ENCODE results near the gene EIF3K.
"Not testable (repeated sequence)": the region's sequence is repeated elsewhere in the genome, so short reads cannot be mapped to it uniquely, and the experiment has no call there.

Gene EIF3K

DNA sequence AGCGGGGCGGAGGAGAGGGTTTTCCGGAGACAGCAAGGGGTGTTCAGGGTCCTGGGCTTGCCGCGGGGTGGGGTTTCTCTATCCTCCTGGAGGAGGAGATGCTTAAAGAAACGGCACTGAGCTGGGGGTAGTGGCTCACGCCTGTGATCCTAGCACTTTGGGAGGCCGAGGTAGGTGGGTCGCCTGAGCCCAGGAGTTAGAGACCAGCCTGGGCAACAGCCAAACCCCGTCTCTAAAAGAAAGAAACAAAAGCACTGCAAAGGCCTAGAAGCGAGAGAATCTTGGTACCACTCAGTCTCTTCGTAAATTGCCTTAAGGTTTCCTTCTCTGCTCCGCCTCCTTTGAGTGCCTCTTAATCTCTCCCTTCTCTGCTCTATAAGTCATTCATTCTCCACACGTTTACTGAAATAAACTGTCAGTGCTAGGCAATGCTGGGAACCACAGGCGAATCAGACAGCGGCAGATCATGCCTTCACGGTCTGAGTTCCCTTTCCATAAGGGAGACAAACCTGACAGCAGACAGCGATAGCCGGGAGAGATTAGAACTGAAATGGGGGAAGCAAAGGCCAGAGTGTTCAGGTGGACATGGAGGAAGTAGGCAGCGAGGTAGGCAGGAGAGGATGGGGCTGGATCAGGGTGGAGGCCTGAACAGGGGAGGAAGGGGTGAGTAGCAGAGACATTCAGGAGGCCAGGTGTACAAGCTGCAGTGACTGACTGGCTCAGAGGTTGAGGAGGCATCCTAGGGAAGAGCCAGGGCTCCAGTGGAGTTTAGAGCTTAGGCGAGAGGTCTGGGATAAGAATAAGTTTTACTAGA is 580 bp downstream of the EIF3K start:
- DNase-seq, result no peak

- no peak for DNase-seq
These were observed 5.8 kb downstream of the EIF3K start for GRCh38 chr19:38624822-38625221.

GRCh38 chr19:38626401-38626800 is 7.4 kb downstream of the EIF3K start:
- DNase-seq, result no peak

- no peak for DNase-seq
These were observed 10.6 kb downstream of the EIF3K start for GRCh38 chr19:38629568-38629967.

GRCh38 chr19:38631301-38631700 is 12.3 kb downstream of the EIF3K start:
- DNase-seq, result not testable (repeated sequence)

- DNase-seq, result not testable (repeated sequence)
These were observed 13.0 kb downstream of the EIF3K start for GRCh38 chr19:38631811-38632475.

GRCh38 chr19:38632476-38633213 is 13.7 kb downstream of the EIF3K start:
- no peak for DNase-seq

DNA sequence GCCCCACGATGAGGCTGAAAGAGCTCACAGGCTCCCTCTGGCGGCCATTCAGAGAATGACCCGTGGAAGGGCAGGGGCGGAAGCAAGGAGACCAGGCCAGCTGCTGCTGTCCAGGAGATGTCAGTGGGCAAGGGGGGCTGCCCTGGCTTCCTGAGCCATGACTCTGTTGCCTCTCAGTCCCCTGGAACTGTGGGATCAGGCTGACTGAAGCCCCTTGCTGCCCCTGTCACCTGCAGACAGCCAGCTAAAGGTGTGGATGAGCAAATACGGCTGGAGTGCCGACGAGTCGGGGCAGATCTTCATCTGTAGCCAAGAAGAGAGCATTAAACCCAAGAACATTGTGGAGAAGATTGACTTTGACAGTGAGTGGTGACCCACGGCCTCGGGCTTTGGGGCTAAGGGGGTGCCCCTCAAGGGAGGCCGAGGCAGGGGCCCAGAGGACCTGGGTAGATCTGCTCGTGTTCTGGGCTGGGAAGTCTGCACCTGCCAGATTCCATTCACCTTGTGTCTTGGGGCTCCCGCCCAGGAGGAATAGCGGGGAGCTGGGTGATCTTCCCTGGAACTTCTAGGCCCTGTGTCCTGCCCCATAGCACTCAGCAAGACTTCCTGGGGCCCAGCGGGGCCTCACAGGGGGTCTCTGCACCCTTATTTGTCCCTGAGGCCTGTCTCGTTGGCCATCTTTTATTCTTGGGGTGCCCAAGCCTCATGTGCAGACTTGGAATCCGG is 15.9 kb downstream of the EIF3K start:
- DNase-seq, result peak; percentile 77

- no peak for DNase-seq
These were observed 16.8 kb downstream of the EIF3K start for GRCh38 chr19:38635483-38636399.

GRCh38 chr19:38638461-38638860 is 19.5 kb downstream of the EIF3K start:
- DNase-seq, result no peak

- DNase-seq, result no peak
These were observed 20.7 kb downstream of the EIF3K start for GRCh38 chr19:38639679-38640078.

DNA sequence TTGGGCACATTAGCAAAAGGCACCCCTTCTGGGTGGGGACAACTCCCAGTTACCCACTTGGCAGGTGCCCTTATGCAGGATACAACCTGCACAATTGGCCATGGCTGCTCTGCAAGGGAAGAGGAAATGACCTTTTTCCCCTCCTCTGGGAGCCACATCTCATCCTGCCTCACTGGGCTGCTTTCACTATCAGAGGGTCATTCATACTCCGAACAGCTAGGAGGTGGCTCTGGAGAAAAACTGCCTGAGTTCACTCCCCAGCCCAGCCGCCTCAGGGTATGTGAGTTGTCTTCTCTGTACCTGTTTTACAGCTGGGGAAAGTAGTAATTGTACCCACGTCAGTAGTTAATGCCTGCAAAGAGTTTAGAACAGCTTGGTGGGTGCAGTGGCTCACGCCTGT is 21.4 kb downstream of the EIF3K start:
- no peak for DNase-seq

DNA sequence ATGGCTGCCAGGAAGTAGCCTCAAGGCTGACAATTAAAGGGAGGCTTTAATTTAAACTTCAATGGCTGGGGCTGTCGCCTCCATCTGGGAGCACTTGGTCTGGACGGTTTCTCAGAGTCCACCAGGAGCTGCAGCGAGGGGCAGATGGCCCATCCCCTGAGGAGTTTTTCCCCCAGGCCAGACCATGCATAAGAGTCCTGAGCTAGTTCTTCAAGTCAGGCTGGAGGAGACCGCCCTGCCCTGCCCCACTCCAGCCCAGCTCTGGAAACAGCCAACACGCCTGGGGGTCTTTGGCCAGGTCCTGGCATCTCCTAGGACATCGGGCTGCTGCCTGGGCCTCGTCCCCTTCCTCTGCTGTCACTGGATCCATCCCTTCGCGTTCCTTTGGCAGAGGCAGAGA is 23.2 kb downstream of the EIF3K start:
- no peak for DNase-seq

DNA sequence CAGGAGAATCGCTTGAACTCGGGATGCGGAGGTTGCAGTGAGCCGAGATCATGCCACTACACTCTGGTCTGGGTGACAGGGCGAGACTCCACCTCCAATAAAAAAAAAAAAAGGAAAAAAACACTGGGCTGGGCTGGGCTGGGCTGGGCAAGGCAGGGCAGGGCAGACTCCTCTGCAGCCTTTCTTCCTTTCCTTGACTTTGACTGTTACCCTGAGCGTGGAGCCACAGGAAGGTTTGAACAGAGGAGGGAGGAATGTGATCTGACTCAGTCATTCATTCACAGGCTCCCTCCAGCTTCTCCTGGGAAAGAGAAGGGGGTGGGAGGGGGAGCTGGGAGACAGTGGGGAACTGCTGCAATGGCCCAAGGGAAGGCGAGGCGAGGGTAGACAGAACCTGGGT is 25.7 kb downstream of the EIF3K start:
- DNase-seq, result no peak

DNA sequence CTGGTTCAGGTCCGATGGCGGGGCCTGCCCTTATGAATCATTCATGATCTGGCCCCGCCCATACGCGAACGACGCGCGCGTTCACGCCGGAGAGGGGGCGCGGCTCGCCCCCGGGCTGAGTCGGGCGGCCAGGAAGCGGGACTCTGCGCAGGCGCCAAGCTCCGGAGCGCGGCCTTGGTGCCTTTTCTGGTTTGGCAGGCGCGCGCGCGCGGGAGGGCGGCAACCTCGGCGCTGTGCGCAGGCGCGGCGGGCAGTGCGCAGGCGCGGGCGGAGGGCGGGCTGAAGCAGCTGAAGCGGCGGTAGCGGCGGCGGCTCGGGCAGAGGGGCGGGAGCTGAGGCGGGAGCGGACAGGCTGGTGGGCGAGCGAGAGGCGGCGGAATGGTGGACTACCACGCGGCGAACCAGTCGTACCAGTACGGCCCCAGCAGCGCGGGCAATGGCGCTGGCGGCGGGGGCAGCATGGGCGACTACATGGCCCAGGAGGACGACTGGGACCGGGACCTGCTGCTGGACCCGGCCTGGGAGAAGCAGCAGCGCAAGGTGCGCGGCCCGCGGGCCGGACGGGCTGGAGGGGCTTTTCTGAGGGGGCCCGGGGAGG is 28.5 kb downstream of the EIF3K start, which contains the start of gene ACTN4:
Gene ACTN4 (plus strand): TSS at position 282 of the 598 bp plus-strand sequence. CDS start 97 bp downstream, at position 379.
- peak; percentile 100 for DNase-seq

DNA sequence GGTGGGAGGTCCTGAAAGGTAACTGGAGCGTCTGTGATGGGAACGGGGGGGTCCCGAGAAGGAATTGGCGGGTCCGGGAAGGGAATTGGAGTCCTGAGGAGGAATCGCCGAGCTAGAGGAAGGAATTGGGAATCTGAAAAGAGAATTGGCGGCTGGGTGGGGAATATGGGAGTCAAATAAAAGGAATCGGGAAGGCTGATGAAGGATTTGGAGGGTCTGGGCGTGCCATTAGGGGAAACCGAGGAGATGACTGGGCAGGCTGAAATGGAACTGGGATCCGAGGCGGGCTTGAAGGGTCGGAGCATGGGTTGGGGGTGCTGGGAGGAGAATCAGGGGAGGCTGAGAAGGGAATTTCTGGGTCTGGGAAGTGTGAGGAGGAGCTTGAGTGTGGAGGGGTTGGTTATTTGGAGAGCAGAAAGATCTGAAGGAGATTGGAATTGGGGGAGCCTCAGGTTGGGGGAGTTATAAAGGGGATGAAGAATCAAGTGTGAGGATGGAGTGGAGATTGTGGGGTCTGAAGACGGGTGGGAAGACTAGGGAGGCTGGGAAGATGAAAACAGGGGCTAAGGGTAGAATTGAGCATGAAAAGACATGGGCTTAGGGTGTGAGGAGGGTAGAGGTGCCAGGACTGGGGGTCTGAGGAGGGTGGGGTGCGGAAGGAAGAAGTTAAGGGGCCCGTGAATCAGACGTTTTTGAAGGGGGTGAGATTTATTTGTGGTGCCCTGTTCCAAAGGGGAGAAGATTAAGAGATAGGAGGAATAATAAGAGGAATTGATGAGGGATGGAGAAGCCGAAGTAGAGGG is 29.2 kb downstream of the EIF3K start:
- DNase-seq, result no peak

GRCh38 chr19:38648769-38649304 is 29.8 kb downstream of the EIF3K start:
- no peak for DNase-seq

- no peak for DNase-seq
These were observed 30.6 kb downstream of the EIF3K start for GRCh38 chr19:38649305-38650171.

DNA sequence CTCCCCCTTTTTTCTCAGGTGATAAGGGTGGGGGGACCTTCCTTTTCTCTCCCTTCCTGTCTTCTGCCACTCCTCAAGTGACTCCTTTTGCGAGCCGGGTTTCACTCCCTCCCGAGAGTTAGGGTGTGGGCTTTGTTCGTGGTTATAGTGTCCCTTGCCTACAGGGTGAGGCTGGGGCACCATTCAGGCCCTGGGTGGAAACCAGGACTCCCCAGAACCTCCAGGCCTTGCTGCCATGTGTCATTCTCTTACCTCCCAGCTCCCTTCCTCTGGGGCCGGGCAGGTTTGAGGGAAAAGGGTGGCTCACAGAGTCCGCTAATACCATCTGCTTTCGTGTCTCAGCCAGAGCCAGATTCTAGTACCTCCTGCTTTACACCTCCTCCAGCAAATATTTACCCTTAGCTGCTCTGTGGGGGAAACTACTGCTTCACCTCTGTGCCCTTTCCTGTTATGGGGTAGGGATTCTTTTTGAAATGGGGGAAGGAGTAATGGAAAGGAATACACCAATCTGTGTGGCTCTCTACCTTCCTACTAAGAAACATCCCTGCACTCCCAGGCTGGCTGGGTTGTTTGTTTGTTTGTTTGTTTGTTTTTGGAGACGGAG is 31.3 kb downstream of the EIF3K start:
- DNase-seq, result no peak
